AG09309 (cell line): ENCODE results near the gene KIAA1755.
A peak's percentile ranks its signal among the peaks of the same experiment; 100 is the strongest.
"Not testable (repeated sequence)": the region's sequence is repeated elsewhere in the genome, so short reads cannot be mapped to it uniquely, and the experiment has no call there.

Experiments used
- DNase-seq: peaks from one replicate; pipeline ENCODE4 v3.0.0-alpha.2; 2010; ENCODE audit warnings: low read depth
- H3K4me3 ChIP-seq: 2 replicates; pipeline ENCODE4 v1.5.1; 2011; ENCODE audit warnings: mild to moderate bottlenecking, low read depth, low read length, moderate library complexity; ENCODE audit not compliant: control insufficient read depth
- CTCF ChIP-seq: IDR thresholded peaks from 2 replicates; pipeline ENCODE4 v1.5.1; 2011; ENCODE audit warnings: mild to moderate bottlenecking, low read depth, low read length, inconsistent platforms; ENCODE audit not compliant: insufficient read depth, control insufficient read depth; ENCODE audit errors: missing control alignments

The KIAA1755 gene

DNA sequence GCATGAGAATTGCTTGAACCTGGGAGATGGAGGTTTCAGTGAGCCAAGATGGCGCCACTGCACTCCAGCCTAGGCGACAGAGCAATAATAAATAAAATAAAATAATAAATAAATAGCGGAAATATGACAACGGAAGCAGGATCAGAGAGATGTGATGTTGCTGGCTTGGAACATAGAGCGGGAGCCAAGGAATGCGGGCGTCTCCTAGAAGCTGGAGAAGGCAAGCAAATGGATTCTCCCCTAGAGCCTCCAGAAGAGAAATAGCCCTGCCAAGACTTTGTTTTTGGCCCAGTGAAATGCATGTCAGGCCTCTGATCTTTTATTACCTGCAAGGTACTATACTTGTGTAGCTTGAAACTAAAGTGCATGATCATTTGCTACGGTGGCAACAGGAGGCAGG, 12.4 kb downstream of the KIAA1755 start:
- no peak for DNase-seq

GRCh38 chr20:38247725-38248124, 12.8 kb downstream of the KIAA1755 start:
- not testable (repeated sequence) for DNase-seq

More for the DNA sequence above, 12.4 kb downstream of the KIAA1755 start:
- no peak for TF ChIP-seq CTCF
- H3K4me3 ChIP-seq, result no peak overlapping the region

GRCh38 chr20:38247166-38247509, 13.4 kb downstream of the KIAA1755 start:
- no peak overlapping the region for H3K4me3 ChIP-seq
- TF ChIP-seq CTCF, result no peak
- DNase-seq, result no peak

More at GRCh38 chr20:38247725-38248124, 12.8 kb downstream of the KIAA1755 start:
- not testable (repeated sequence) for H3K4me3 ChIP-seq

DNA sequence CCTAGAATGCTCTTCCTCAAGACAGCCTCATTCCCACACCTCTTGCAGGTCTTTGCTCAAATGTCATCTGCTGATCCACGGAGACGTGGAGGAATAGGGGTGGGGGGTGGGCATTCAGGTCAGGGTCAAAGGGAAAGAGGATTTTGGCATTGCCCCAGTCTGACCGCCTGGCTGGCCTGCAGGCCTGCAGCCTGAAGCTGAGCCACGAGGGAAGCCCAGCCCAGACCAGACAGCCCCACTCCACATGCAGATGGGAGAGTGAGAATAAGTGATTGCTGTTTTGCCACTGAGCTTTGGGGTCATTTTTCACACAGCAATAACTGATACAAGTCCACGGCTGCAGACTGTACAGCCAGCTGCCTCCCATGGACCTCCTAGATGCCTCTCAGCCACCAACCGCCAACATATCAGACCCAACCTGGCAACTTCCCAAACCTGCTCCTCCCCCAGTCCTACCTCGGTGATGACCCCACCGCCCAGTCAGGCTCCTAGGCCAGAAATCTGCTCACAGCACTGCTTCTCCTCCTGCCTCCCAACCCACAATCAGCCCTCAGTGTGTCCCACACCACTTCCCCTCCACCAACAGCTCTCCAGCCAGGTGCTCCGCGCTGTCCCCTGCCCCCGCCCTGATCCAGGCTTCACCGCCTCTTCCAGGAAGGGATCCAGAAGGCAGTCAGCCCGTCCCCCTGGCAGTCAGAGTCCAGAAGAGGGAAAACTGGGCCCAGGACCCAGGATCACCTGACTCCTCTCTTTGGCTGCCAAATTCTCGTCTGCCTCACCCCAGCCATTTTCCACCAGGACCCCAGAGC, 14.0 kb downstream of the KIAA1755 start:
- H3K4me3 ChIP-seq, result no peak overlapping the region
- no peak for TF ChIP-seq CTCF
- no peak for DNase-seq

GRCh38 chr20:38245753-38246152, 14.8 kb downstream of the KIAA1755 start:
- H3K4me3 ChIP-seq, result no peak overlapping the region
- no peak for TF ChIP-seq CTCF
- DNase-seq, result no peak

GRCh38 chr20:38243709-38244020, 16.9 kb downstream of the KIAA1755 start:
- no peak overlapping the region for H3K4me3 ChIP-seq
- DNase-seq, result no peak
- TF ChIP-seq CTCF, result no peak

DNA sequence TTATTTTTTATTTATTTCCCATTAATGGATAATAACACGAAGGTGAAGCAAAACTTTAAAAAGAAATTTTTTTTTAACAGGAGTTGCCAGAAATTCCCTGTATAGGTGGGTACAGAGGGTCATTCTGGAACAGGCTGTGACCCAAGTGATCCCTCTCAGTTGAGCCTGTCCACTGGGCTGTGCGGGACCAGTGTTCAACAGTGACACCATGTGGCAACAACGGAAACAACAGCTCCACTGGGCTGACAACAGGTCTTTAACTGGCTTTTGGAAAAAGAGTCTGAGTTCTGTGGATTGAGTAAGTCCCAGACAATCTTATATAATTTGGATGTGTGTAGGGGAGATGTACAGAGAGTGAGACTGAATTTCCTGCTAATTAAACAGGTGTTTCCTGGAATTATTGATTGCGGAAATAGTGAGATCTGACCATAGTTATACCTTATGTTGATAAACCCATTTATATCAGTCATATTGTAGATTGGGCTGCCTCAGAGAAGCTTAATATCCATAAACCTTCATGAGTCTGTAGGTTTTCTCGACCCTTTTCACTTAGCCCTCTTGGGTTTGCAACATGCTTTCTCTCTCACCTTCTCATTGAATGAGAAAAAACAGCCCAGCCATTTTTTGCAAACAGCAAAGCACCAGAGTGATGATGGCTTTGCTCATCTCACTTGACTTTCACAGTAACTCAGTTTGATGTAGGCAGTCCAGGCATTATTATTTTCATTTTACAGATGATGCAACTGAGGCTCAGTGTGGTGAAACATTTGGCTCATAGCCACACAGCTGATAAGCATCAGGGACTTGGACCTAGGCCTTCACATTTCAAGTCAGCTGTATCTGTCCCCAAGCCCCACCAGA, 17.5 kb downstream of the KIAA1755 start:
- TF ChIP-seq CTCF, result peak; percentile 43
- no peak overlapping the region for H3K4me3 ChIP-seq
- DNase-seq, result no peak
